Lung microvascular endothelial cell (primary cell): Measurements from ENCODE around the gene CPEB2. TPM values are rescaled to one million over a fixed set of nuclear protein-coding genes. Genes with fewer than 3 reads are reported as not detected.

Experiments
- DNase-seq, 2 donors: peaks; one replicate each; pipeline versions ENCODE4 v3.0.0 to v3.0.0-alpha.2; 2010; ENCODE audit warnings: low read depth in 2 of 2
- total RNA-seq: library from RNA; depleted of rRNA; stranded (reverse); fragments of >200 nt; gene quantifications from 2 replicates; pipeline ENCODE4 v1.2.1, GENCODE V29; 2014

The CPEB2 gene
- total RNA-seq, 1 donor from 2014 or later: 7.5 TPM

DNA sequence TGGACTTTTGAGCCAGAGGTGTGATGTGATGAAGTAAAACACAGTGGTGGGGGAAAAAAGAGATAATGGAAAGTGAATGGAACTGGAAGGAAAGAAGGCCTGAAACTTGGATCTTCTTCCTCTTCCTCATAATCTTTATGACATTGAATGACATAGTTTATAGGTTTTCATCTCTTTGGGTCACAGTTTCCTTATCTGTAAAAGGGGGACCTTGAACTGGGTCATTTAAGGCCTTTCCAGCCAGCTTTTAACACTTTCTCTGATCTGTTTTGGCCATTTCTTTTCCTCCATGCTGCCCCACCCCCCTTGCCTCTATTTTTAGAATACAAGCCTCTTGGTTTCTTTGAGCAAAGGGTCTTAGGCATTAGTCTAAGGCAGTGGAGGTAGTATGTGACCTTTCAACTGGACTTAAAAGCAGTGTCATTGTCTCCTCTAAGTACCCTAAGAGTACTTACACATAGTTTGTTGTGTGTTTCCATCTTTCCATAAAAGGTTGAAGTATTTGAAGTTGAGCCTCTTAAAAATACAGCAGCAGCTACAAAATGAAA lies 7.8 kb downstream of the CPEB2 start:
- no peak for DNase-seq

DNA sequence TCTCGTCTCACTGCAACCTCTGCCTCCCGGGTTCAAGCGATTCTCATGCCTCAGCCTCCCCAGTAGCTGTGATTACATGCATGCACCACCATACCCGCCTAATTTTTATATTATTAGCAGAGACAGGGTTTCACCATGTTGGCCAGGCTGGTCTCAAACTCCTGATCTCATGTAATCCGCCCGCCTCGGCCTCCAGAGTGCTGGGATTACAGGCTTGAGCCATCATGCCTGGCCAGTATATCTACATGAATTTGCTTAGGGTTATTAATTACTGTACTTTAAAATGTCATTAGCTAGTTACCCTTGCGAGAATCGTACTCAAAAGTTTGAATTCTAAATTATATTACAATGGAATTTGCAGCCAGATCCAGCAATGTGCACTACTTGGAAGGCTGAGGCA lies 8.9 kb downstream of the CPEB2 start:
- DNase-seq: no peak

DNA sequence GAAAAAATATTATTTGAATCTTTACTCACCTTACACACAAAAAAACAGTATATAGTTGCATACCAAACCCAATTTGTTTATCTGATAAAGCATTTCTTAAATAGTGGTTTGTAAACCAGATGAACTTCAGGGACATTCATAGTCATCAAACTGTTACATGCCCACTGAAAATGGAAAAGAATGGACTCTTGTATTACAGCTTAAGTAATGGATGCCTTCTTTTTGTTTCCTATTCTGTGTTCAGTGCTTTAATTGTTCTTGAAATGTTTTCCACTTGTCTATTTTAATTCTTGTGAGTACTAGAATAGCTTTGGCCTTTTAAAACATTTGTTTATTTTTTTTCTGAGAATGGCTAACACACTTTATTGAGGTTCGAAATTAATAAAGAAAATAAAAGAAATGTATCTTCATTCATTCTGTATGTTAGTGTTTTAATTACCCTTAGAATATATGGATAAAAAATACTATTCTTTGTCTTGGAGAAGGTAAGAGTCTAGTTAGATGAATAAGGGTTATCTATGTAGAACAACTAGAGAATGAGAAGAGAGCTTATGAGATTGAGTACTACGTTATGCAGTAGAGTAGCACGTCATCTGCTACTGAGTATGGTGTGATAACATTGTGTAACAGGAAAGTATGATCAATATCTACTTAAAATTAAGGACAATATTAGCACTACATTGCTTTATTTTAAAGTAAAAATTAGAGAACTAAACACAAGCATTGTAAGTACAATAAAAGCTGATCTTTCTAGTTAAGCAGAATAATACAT lies 9.9 kb downstream of the CPEB2 start:
- DNase-seq: no peak

DNA sequence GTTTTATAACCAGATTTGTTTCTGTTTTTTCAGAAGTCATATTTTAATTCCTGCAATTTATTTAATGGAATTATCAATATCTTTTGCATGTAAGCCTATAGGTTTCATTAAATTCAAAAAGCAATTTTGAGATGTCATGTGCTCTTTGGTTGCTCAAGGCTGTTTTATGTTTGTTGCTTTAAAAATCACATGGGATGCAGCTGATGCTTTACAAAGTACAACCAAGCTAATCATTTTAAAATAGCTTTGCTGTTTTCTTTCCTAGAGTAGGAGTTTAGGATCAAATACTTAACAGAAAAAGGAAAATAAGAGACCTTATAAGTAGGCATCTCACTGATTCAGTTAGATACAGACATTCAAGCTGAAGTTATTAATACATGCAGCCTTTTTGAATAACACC lies 11.3 kb downstream of the CPEB2 start:
- no peak for DNase-seq

DNA sequence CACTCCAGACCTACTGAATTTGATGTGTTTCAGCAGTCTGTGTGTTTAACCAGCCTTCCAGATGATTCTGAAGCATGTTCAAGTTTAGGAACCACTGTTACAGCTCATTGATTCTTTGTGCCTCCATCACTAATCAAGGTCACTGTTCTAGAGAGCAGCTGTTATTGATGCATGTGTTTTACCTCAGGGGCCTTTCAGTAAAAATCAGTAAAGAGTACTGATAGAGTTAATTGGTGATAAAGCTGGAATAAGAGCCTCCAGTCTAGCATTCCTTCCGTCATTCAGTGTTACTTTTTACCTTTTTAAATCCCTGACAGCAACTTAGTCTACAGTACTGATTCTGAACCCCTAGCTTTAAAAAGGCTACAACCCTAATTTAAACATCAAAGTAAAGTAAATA lies 12.9 kb downstream of the CPEB2 start:
- DNase-seq: no peak

DNA sequence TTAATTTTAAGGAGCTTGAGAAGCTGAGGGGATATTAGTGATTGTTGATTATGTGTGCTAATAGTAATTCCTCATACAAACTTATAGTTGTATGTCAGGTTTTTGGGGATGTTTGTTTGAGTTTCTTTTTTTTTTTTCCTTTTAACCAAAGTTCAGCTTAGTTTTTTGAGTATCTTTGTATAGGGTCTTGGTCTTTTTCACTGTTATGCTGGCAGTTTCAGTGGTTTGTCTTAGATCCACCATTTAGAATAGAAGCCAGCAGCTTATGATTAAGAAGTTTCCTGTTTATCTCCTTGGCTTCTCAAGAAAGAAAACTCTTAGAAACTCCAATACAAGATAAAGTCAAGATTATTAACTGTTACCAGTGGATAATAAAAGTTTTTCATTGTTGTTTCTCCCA lies 16.1 kb downstream of the CPEB2 start:
- peak in 1 of 2 donors; percentile 48 for DNase-seq

DNA sequence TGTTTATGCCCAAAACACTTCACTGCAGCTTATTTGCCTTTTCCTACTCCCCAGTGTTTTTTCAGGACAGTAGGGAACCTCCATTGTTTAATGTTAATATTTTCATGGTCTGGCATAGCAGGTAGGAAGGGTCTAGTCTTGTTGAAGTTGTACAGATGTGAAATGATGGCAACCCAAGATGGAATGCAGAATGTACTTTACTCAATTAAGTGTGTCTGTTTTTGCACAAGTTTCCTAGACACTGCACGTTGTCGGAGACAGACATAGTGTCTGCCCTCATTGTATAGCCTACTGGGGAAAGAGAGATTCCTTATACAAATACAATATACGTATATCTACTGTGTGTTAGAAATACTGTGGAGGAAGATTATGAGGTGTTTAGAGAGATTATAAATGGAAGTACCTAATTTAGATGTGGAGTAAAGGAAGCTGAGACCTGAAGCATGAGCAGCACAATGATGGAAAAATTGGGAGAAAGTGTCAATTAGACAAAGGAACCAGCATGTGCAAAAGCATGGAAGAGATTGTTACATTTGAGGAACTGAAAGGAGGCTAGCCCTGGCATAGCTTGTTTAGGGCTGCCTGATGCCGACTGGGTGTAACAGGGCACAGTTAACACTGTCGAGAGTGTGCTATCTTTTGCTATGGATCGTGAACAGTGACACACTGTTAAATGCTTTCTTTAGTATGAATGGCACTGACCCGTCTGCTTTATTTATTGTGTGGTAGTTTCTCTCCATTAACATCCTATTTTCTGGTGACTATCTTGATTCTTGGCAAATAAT lies 18.4 kb downstream of the CPEB2 start:
- no peak for DNase-seq

DNA sequence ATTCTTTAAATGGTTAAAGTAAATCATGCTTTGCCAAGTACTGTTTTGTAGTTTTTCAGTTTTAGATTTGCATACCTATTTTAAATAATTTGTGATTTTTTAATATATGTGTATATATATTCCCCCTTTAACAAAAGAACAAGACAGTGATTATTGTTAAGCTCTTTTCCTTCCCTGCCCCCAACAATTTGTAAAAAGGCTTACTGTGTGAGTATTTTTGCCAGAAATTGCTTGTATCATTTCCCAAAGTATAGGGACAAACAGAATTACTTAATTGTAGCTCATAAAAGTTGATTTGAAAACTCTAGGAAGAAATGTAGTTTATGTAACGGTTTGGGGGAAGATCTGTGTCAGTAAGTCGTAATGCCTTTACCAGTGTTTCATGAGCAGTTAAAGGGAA lies 19.0 kb downstream of the CPEB2 start:
- DNase-seq: no peak

DNA sequence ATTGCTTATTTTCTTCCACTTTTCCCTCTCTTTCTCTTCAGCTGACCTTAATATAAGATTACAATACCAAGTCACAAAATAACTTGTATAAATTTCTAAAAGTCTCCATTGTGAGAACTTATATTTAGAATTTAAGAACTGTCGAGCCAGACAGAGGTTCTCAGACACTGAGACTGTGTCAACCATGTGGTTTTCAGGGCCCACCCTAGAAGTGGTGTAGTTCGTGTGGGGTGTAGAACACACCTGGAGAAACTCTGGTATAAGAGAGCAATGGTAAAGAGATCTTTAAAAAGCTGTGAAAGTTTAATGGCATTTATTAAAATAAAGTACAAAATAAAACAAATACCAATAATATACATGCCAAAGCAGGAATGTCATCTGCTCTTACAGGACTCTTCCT lies 19.7 kb downstream of the CPEB2 start:
- DNase-seq: no peak

DNA sequence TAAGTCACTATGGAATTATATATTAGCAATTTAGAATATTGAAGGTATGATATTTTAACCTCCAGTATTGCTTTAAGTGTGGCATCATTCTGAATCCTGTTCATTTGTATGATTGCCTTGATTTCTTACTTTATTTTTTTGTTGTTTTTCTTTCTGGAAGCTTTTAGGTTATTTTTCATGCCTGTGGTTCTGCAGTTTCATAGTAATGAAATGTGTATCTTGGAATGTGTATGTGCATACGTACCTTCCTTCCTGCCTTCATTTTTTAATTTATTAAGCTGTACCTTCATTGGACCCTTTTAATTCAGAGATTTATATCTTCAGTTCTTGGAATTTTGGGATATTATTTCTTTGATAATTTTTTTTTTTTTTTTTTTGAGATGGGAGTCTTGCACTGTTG lies 22.1 kb downstream of the CPEB2 start:
- no peak for DNase-seq

DNA sequence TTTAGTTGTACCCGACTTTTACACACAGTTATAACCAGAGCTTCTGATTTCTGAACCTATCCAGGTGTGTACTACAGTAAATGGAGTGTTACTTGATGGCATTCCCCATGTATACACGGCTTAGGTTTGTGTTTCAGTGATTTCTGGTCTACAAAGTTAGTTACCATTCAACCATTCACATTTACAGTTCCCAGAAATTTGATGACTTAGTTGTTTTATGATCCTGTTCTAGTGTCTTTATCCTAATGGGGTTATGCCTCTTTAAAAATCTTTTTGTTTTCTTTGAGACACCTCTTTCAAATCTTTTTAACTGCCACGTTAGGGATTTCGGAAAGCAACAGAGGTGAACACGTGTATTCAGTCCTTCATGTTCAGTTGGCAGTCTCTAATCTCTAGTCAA lies 23.4 kb downstream of the CPEB2 start:
- DNase-seq: no peak

DNA sequence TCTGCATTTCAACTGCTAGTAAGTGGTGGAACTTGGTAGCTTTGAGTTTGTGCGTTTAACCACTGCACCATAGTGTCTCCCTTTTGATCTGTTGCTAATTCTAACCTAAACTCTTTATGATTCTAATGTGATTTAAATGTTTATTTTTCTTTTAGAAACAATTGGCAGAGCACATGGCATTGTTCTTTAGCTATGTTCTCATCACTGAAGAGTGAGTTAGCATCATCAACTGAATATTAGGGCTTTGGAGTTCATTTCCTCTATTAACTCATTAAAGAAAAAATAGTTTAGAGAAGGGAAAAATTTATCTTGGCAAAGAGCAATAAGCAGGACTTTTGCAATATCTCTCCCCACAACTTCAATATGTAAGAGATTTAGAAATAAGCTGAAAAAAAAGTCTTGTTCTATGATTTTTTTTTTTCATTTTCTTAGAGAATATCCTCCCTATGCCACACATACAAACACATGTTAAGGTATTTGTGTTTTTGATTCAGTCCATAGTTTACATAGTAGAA lies 25.7 kb downstream of the CPEB2 start:
- DNase-seq: peak; percentile 35 to 51

DNA sequence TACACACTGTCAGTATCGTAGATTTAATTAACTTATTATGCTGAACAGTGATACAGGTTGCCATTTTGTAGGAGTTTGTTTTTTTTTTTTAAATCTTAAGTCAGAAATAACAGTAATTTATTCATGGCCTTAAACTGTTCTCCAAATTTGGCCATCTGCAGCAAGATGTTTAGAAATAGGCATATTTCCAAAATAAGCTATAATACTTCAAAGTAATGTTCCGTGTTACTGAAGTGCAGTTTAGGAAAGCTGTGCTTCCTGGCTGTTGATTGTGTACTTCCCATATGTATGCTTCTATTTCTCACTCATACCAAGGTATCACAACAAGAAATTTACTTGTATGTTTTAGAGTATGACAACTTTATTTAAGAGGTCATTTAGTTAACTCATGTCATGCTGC lies 28.9 kb downstream of the CPEB2 start:
- no peak for DNase-seq

DNA sequence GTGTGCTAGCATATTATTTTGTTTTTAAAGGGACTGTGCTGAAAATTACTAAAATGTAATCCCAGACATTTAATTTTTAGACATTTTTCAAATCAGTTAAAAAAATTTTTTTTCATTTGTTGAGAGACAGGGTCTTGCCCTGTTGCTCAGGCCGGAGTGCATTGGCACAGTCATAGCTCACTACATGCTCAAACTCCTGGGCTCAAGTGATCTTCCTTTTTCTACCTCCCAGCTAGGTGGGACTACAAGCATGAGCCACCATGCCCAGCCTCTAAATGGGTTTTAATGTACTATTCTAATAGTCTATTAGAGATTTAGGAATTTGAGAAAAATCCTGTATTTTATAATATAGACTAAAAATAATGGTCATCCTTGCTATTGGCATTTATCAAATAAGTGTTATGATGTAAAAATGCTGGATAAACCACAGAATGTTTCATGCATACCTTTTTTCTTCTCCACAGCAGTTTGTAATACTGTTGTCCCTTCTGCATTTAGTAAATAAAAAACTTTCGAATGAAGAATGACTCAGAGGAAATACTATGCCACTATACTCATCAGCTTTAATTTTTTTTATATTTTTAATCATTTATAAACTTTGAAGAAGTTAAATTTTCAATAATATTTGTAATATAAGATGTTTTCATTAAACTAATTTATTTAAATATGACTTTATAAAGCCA lies 29.9 kb downstream of the CPEB2 start:
- peak in 1 of 2 donors; percentile 16 for DNase-seq

DNA sequence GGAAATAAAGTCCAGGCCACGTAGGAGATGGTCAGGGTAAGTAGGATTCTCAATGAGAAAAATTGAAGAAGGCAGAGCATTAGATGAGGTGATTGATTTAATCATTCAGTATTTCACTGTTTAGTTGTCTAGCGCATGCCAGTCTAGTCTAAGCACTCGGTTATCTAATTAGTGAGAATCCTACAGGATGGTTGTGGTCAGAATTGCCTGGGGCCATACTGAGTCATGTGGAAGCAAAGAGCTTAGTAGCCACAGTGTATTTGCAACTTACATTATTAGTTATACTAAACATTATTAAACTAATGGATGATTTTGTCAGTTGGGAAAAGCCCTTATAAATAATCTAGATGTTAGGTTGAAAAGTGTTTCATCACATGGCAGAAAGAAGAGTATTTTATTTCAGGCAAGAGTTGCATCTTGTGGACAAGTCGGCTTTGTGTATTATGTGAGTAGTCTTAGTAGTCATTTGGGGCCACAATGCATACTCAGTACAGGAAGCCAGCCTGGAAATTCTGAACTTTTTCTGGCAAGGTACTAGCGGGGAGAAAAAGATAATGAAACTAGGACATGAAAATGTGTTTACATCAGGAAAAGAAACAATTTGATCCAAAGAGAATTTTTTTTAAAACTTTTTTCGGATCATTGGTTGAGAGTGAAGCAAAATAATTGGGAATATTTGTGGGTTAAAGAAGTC lies 31.9 kb downstream of the CPEB2 start:
- peak; percentile 65 to 84 for DNase-seq

DNA sequence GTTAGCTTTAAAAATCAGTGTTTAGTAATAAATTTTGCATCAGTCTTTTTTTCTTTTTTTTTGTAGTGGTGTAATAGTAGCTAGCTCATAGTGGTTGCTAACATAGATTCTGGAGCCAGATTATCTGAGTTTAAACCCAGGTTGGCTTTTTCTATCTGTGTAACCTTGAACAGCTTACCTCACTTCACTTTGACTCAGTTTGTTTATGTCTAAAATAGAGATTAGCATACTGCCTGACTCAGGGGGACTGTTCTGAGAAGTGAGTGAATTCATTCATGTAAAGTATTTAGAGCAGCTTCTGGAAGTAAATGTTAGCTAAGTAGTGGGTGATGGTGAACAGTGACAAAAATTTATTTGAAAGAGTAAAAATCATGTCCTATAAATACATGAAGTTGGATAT lies 32.9 kb downstream of the CPEB2 start:
- peak in 1 of 2 donors; percentile 10 for DNase-seq

DNA sequence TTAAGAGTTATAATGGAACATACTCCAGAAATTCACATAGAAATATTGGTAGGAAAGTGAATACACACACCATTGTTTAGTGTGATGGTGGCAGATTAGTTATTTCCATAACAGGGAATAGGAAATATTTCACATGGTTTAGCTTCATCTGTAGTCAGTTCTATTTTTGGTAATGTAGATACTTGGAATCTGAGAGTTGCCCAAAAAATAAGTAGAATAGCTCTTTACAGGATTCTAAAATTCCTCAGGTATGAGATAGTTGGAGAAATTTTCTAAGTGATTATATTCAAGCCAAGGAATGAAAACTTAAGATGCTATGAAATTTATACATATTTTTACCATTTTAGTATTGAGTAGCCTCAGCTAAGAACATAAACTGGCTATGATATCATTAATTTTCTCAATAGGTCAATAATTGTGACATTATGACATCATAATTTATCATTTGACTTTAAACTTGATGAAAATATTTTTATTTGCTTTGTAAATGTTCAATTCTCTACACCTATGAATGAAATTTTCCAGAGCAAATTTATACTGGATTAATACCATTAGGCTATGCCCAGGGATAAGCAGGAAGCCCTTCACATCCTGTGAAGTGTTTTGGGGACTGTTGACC lies 35.8 kb downstream of the CPEB2 start:
- peak in 1 of 2 donors; percentile 40 for DNase-seq

DNA sequence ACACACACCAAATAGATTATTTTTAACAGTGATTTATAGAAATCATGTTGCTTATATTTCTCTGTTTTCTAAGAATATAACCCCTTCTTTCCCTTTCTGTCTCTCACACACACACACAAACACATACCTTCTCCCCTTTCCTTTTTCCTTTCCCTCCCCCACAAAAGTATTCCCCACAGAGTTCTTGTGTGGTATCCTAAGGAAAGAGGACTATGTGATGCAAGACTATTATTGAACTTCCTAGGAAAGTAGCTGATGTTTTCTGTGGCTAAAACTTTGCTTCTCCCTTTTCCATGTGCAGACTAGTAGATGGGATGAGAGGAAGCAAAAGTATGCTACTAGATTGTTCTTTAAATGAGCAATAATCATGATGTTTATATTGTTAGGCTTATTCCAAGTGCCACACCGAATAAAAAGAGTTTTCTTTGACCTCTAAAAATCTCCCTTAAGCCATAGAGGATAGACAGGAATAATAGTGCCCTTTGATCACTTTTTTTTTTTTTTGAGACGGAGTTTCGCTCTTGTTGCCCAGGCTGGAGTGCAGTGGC lies 38.7 kb downstream of the CPEB2 start:
- DNase-seq: no peak

DNA sequence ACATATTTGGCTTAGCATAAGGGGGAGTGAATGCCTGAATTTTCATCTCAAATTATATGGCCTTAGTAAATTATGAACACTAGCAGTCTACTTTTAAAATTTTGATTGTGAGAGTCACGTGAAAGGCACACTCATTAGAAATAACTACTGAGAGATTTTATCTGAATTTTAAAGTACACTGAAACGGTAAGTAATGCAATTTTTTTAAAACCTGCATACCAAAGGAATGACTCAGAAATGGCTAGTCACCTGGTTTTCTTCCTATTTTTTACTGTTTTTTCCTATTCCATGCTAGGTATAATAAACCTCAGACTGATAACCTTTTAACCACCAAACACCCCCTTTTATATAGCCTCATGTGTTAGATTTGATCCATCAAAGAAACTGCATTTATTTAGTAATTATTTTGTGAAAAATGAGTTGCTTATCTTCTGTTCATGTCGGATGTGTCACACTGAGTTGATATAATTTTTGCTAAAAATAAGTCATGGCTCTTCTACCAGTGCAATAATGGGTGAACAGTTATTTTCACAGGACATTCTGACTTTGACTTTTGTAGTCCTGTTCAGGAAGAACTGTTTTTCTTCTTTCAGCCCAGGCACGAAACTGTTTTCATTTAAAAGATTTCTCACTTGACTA lies 40.4 kb downstream of the CPEB2 start:
- DNase-seq: peak; percentile 27 to 29

DNA sequence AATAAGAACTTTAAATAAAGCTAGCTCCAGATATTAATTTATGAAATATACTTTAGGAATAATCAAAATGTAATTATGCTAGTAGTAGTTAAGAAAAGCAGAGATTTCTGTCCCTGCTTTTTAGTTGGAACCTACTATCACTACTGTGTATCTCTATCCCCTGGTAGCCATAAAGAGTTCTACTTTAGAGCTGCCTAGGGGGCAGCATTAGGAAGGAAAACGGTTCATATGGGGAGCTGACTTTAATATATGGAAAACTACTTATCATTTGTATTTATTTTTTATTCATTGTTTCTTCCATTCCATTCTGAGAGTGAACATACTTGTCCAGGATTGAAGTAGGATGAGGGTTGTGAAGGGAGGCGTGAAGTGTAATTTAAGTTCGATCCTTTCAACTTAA lies 40.9 kb downstream of the CPEB2 start:
- DNase-seq: peak in 1 of 2 donors; percentile 62
